Panc1 (cell line): ENCODE measurements around the gene DUSP8. TPM values are rescaled to one million over a fixed set of nuclear protein-coding genes. Genes with fewer than 3 reads are reported as not detected.
"Not testable (repeated sequence)": the region's sequence is repeated elsewhere in the genome, so short reads cannot be mapped to it uniquely, and the experiment has no call there.

Experiments used
- ATAC-seq: fragments of 200-7000 bp; cut with Tn5 transposase; 2 replicates; pipeline ENCODE4 v1.9.1; 2020; ENCODE audit warnings: mild to moderate bottlenecking, moderate library complexity
- BruUV-seq: library from RNA; stranded (reverse); fragments of 400-500 nt; replicated peaks from 2 replicates; lab custom pipeline; 2021; lab: Mats Ljungman, UMichigan
- CTCF ChIA-PET: fragments of 300-600 bp; sonication (Branson Sonifier 250); formaldehyde crosslinking; loops from one replicate; lab custom pipeline; 2022; ENCODE audit warnings: antibody characterized with exemption; lab: Charles Lee
- POLR2A ChIA-PET: fragments of 300-600 bp; sonication (Branson Sonifier 250); formaldehyde crosslinking; loops from one replicate; lab custom pipeline; 2022; ENCODE audit warnings: antibody characterized with exemption; lab: Charles Lee
- DNase-seq: peaks from one replicate; pipeline ENCODE4 v3.0.0-alpha.2; 2010; ENCODE audit warnings: low read depth, low spot score
- H3K27ac ChIP-seq: 2 replicates; pipeline ENCODE4 v1.5.1; 2011; ENCODE audit warnings: mild to moderate bottlenecking, low read length, inconsistent platforms
- H3K27me3 ChIP-seq: fragments of 200-500 bp; sonication (Bioruptor generic); 2 replicates; pipeline ENCODE4 v1.6.0; 2014; ENCODE audit warnings: low read length, inconsistent platforms; ENCODE audit not compliant: control insufficient read depth, insufficient read depth
- H3K36me3 ChIP-seq: fragments of 200-500 bp; sonication (Bioruptor generic); 2 replicates; pipeline ENCODE4 v1.5.1; 2014; ENCODE audit warnings: inconsistent platforms, mild to moderate bottlenecking, low read length, moderate library complexity; ENCODE audit not compliant: control insufficient read depth, insufficient read depth
- H3K4me1 ChIP-seq: 2 replicates; pipeline ENCODE4 v1.5.1; 2011; ENCODE audit warnings: inconsistent platforms, mild to moderate bottlenecking, low read length, moderate library complexity; ENCODE audit not compliant: control insufficient read depth, insufficient read depth
- H3K4me3 ChIP-seq, 2 experiments: 2 replicates each; pipeline ENCODE4 v1.5.1; 2011 to 2012; ENCODE audit warnings: low read depth in 2 of 2, low read length in 2 of 2, mild to moderate bottlenecking in 2 of 2, inconsistent platforms in 1 of 2, moderate library complexity in 1 of 2
- H3K9me3 ChIP-seq: fragments of 200-500 bp; sonication (Bioruptor generic); 2 replicates; pipeline ENCODE4 v1.5.1; 2014; ENCODE audit warnings: low read depth, mild to moderate bottlenecking, inconsistent platforms, low read length, moderate library complexity; ENCODE audit not compliant: control insufficient read depth, insufficient read depth
- CTCF ChIP-seq: fragments of 450-650 bp; IDR thresholded peaks from 2 replicates; pipeline ENCODE4 v1.5.1; 2017; ENCODE audit warnings: mild to moderate bottlenecking
- POLR2AphosphoS5 ChIP-seq: IDR thresholded peaks from 2 replicates; pipeline ENCODE4 v1.6.1; 2012; ENCODE audit warnings: mild to moderate bottlenecking, low read depth, low read length, moderate library complexity
- REST ChIP-seq, 2 experiments: IDR thresholded peaks; 2 replicates each; pipeline ENCODE4 v1.6.1; 2011 to 2012; ENCODE audit warnings: low read depth in 2 of 2, control low read depth in 1 of 2, low read length in 1 of 2, mild to moderate bottlenecking in 1 of 2, moderate library complexity in 1 of 2; ENCODE audit not compliant: insufficient read depth in 1 of 2
- SIN3A ChIP-seq: IDR thresholded peaks from 2 replicates; pipeline ENCODE4 v1.6.1; 2012; ENCODE audit warnings: low read depth, mild to moderate bottlenecking, low read length, moderate library complexity, borderline replicate concordance; ENCODE audit not compliant: insufficient read depth
- TCF7L2 ChIP-seq: IDR thresholded peaks from 2 replicates; pipeline ENCODE4 v1.6.1; 2011; ENCODE audit warnings: mild to moderate bottlenecking, low read depth, low read length, inconsistent platforms
- in situ Hi-C: cut with HindIII; loops from 2 replicates; pipeline ENCODE4 v1.10.0; 2016; ENCODE audit warnings: low sequenced_read_pairs, low pct_unique_long_range_greater_than_20kb
- intact Hi-C: fragments of 100-400 bp; cut with micrococcal nuclease; formaldehyde crosslinking; loops from one replicate; pipeline ENCODE4 v1.10.0; 2022; ENCODE audit not compliant: unreplicated experiment
- total RNA-seq: library from RNA; stranded (reverse); gene quantifications from one replicate; pipeline ENCODE4 v1.2.1, GENCODE V29; 2021; ENCODE audit not compliant: unreplicated experiment

DUSP8 gene
- total RNA-seq, 1 experiment from 2014 or later: 5.5 TPM

GRCh38 chr11:1512531-1513258 lies 59.4 kb downstream of the DUSP8 start:
- H3K36me3 ChIP-seq, BruUV-seq, in situ Hi-C loops, H3K9me3 ChIP-seq, H3K4me3 ChIP-seq, H3K27ac ChIP-seq, H3K27me3 ChIP-seq, DNase-seq, CTCF ChIA-PET, ATAC-seq, POLR2A ChIA-PET: not testable (repeated sequence)
- intact Hi-C loops: loop anchor here (10.0 kb wide), 2 partner anchors 208 to 308 kb away; partner anchors contain the start of gene TOLLIP
- peaks cover 45% of the 10 kb centered on the region for H3K4me1 ChIP-seq

- ChIA-PET POLR2A (no interaction called here), CTCF (no interaction called here)
- Histone ChIP-seq H3K4me3 (no peak overlapping the region), H3K9me3 (no peaks in the 10 kb centered on the region), H3K27ac (no peak overlapping the region), H3K4me1 (peaks cover 45% of the 10 kb centered on the region), H3K36me3 (no peaks in the 10 kb centered on the region), H3K27me3 (no peaks in the 10 kb centered on the region)
- intact Hi-C loops: loop anchor here (10.0 kb wide), 2 partner anchors 207 to 307 kb away; partner anchors contain the start of gene TOLLIP
- ATAC-seq (no peak), DNase-seq (no peak)
- in situ Hi-C loops: no loop called here
- TSS peak; percentile 62 for BruUV-seq
- TF ChIP-seq POLR2AphosphoS5 (no peak), SIN3A (no peak), TCF7L2 (no peak), CTCF (no peak), REST (IDR thresholded peaks at IDR 0.05; ENCODE audit: insufficient read depth in 1 of 2, low read depth in 2 of 2, low read length in 1 of 2) (no peak)
Measured at GRCh38 chr11:1511937-1512496, 60.1 kb downstream of the DUSP8 start.

GRCh38 chr11:1510928-1511327 lies 61.1 kb downstream of the DUSP8 start:
- peaks cover 36% of the 10 kb centered on the region for H3K4me1 ChIP-seq
- ChIA-PET POLR2A (interaction anchor here (0.6 kb wide), 1 partner anchor 128 kb away, joined by 3 read pairs; no protein-coding TSS in a partner anchor), CTCF (no interaction called here)
- intact Hi-C loops: loop anchor here (10.0 kb wide), 2 partner anchors 206 to 306 kb away; partner anchors contain the start of gene TOLLIP
- ATAC-seq (no peak), DNase-seq (no peak)
- H3K27me3 ChIP-seq: no peaks in the 10 kb centered on the region
- TF ChIP-seq TCF7L2: no peak
- TF ChIP-seq SIN3A: no peak
- no peak for TF ChIP-seq POLR2AphosphoS5
- TF ChIP-seq REST (IDR thresholded peaks at IDR 0.05; ENCODE audit: insufficient read depth in 1 of 2, low read depth in 2 of 2, low read length in 1 of 2): no peak
- TF ChIP-seq CTCF: no peak
- H3K4me3 ChIP-seq: no peak overlapping the region
- BruUV-seq: no TSS peak
- H3K27ac ChIP-seq: no peak overlapping the region
- in situ Hi-C loops: no loop called here
- no peaks in the 10 kb centered on the region for H3K9me3 ChIP-seq
- H3K36me3 ChIP-seq: no peaks in the 10 kb centered on the region
